GM12874 (cell line): ENCODE measurements around the gene FAM163B.

Experiments used
- CTCF ChIP-seq: IDR thresholded peaks from 2 replicates; pipeline ENCODE4 v1.5.1; 2011; ENCODE audit warnings: low read depth, mild to moderate bottlenecking, control low read depth, low read length, moderate library complexity; ENCODE audit not compliant: insufficient read depth

Gene FAM163B

GRCh38 chr9:133619791-133620190 is 10.6 kb upstream of the FAM163B start:
- TF ChIP-seq CTCF = no peak

DNA sequence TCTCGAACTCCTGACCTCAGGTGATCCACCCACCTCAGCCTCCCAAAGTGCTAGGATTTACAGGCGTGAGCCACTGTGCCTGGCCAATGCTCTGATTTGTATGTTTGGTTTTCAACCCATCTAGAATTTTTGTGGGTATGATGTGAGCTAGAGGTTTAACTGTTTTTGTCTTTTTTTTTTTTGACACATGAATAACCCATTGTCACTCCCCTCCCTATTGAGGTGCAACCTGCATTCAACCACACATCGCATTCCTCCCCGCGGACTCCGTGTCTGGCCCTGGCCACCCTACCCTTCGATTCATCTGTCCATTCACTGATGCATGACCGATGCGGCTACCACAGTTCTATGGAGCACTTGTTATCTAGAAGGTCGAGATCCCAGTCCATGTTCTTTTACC is 9.5 kb upstream of the FAM163B start:
- TF ChIP-seq CTCF = no peak

DNA sequence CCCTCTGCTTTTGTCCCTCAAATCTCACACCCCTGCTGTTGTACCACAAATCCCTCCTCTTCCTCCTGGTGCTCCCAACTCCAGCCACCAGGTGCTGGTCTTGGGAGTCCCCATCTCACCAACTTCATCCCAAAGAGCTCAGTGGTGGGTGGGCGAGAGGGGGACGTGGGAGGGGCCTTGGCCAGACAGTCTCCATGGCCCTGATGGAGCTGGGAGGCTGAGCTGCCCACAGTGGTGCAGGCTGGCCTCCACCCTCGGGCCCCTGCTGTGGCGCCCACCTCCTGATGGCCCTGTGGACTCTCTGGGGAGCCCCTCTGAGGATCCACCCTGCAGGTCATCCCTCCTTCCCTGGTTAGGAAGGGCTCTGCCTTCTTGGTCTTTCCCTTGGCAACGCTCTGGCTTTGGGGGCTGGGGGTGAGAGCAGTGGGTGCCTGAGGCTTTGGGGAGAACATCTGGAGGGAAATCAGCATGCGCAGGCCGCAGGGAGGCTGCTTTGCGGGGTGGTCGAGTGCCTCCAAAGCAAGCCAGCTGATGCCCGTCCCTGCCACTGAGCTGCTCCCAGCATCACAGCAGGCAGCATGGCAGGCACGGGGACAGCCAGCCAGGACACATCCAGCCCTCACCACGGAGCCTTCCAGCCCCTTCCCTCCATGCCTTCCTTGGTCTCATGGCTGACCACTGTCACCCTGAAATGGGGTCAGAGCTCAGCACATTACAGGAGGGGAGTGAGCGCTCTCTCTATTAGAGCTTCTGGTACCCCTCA is 7.6 kb upstream of the FAM163B start:
- TF ChIP-seq CTCF = no peak

DNA sequence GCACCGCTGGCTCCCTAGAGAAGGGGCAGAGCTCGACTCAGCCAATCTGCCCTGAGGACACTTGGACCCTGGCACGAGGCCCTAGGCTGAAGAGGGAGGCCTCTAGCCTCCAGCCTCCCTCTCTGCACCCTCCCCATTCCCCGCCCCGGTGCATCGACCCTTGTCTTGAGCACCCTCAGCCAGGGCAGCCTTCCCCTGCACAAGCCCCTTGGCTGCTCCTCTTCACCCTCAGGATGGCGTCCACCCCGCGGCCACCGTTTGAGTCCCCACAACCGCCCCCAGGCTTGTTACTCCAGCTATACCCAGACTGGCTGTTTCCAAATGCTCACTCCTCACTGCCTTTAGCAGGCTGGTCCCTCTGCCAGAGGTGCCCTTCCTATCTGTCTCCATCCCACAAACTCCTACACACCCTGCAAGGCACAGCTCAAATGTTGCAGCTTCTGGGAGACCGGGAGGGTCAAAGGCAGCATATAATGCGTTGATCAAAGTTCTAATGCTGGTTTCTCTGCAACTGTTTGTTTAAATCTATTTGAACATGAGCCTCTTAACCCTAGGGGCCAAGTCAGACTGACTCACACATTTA is 6.5 kb upstream of the FAM163B start:
- no peak for TF ChIP-seq CTCF

GRCh38 chr9:133615186-133615585 is 6.0 kb upstream of the FAM163B start:
- TF ChIP-seq CTCF = no peak

- TF ChIP-seq CTCF = no peak
These were observed 5.5 kb upstream of the FAM163B start for GRCh38 chr9:133614678-133615077.

DNA sequence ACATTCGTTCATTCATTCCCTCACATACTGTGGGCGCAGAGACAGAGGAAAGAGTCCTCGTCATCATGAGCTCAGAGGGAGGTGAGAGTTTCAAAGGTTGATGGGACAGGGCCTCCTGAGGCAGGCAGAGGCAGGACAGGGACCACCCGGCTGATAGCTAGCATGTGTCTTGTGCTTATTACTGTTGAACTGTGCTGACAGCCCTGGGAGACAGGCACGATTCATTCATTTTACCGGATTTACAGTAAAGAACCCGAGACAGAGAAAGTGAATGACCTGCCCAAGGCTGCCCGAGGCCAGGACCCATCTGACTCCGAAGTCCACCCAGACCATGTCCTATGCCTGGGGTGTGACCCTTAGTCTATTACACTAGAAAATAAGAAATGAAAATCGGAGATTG is 4.9 kb upstream of the FAM163B start:
- TF ChIP-seq CTCF = no peak
